ENCODE measurements around the gene GPANK1. TPM values are rescaled to one million over a fixed set of nuclear protein-coding genes. Genes with fewer than 3 reads are reported as not detected.
A peak's percentile ranks its signal among the peaks of the same experiment; 100 is the strongest.

The GPANK1 gene
- total and polyA plus RNA-seq, 5 donors: 16.8 to 24.6 (median 22.2) TPM

DNA sequence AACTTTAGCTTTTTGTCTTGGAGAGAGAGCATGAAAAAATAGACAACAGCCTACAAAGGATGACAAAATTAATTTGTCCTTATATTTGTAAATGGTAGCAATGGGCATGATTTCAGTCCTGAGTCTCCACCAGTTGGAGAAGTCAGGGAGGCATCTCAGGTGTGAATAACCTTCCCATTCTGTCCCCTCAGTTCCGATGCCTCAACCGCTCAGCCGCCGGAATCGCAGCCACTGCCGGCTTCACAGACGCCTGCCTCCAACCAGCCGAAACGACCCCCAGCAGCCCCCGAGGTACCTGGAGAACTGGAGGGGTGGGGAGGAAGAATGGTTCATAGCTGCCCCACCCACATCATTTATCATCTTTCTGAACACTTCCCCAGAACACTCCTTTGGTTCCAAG lies 40.7 kb downstream of the GPANK1 start:
- Histone ChIP-seq H3K4me3 (ENCODE audit: low read length) (no peak overlapping the region), H3K9me3 (ENCODE audit: control insufficient read depth, low read length) (no peaks in the 10 kb centered on the region), H3K27me3 (ENCODE audit: control insufficient read depth, insufficient read depth) (no peaks in the 10 kb centered on the region), H3K4me1 (ENCODE audit: control insufficient read depth, insufficient read depth, low read length) (no peaks in the 10 kb centered on the region), H3K27ac (ENCODE audit: low read length) (no peak overlapping the region)
- intact Hi-C loops (cut with DNase I): no loop called here
- no peak for ATAC-seq
- no peak for DNase-seq
- 91% methylated on average over 10 of the region's 10 CpGs for WGBS

DNA sequence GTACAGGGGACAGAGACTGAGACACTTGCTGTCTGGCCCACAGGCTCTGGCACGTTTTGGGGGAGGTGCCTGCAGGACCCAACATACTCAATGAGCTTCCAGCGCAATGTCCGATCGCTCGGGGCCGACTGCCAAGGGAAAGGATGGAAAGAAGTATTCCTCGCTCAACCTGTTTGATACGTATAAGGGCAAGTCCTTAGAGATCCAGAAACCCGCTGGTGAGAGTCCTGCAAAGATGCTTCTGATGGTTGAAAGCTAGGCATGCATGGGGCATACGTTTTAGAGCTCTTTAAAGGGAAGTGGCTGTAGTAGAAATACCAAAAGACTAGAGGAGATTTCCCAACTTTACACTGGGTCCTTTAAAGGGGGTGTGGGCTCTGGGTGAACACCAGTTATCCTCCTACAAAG lies 42.1 kb downstream of the GPANK1 start:
- intact Hi-C loops (cut with DNase I): no loop called here
- no peaks in the 10 kb centered on the region for H3K27me3 ChIP-seq (ENCODE audit: control insufficient read depth, insufficient read depth)
- H3K9me3 ChIP-seq (ENCODE audit: control insufficient read depth, low read length): no peaks in the 10 kb centered on the region
- WGBS: 47% methylated on average over 10 of the region's 10 CpGs
- no peak overlapping the region for H3K4me3 ChIP-seq (ENCODE audit: low read length)
- no peak for ATAC-seq
- peak in 1 of 3 donors; percentile 60 for DNase-seq
- no peaks in the 10 kb centered on the region for H3K4me1 ChIP-seq (ENCODE audit: control insufficient read depth, insufficient read depth, low read length)
- H3K27ac ChIP-seq (ENCODE audit: low read length): no peak overlapping the region

DNA sequence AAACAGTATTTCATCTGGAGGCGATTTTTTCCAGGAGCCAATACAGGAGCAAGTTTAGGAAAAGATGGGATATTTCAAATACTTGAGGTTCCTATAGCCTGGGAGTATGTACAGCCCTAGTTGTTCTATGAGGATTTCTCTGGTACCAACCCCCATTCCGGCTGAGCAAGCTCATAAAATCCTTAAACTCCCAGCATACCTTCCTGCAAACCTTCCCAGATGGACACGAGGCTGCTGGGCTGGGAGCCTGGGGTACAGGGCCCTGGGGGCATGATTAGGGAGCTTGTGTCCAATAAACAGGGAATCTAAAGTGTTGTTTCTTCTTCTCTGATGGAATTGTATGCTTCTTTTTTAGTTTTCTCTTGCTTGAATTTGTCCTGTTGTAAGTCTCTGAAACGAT lies 42.8 kb downstream of the GPANK1 start:
- no peak for ATAC-seq
- H3K27ac ChIP-seq (ENCODE audit: low read length): no peak overlapping the region

DNA sequence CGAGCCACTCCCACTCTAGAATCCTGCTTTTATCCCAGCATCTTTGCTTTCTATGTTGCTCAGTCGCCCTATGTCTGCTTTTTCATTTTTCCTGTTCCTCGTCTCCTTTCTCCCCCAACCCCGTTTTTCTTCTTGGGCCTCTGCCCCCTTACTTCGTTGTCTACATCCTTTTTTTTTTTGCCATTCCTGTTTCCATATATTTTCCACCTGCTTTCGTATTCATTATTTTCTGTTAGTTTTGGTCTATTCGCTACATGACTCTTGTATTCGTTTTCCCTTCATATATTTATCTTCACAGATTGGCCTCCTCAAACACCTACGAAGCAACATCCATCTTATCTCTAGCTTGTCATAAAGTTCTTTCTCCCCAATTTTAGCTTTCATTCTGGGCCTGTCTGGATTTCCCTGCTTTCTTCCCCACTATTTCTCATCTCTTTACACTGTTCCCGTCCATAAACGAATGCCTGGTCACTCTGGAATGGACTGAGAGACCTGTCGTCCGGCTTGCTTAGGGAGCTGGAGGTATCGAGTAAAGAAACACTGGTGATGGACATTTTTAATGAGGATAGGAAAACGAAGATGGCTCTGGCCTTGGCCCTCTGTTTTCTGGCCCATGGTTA lies 43.4 kb downstream of the GPANK1 start:
- Histone ChIP-seq H3K27ac (ENCODE audit: low read length) (peak overlapping the region; percentile 96), H3K27me3 (ENCODE audit: control insufficient read depth, insufficient read depth) (no peaks in the 10 kb centered on the region), H3K4me1 (ENCODE audit: control insufficient read depth, insufficient read depth, low read length) (no peaks in the 10 kb centered on the region), H3K4me3 (ENCODE audit: low read length) (peak overlapping the region; percentile 83), H3K9me3 (ENCODE audit: control insufficient read depth, low read length) (no peaks in the 10 kb centered on the region)
- intact Hi-C loops (cut with DNase I): no loop called here
- ATAC-seq (no peak), DNase-seq (no peak)
- 8% methylated on average over 15 of the region's 15 CpGs for WGBS

More for the DNA sequence above, 42.8 kb downstream of the GPANK1 start:
- Histone ChIP-seq H3K27me3 (ENCODE audit: control insufficient read depth, insufficient read depth) (no peaks in the 10 kb centered on the region), H3K4me1 (ENCODE audit: control insufficient read depth, insufficient read depth, low read length) (no peaks in the 10 kb centered on the region), H3K4me3 (ENCODE audit: low read length) (peak overlapping the region; percentile 83), H3K9me3 (ENCODE audit: control insufficient read depth, low read length) (no peaks in the 10 kb centered on the region)
- intact Hi-C loops (cut with DNase I): no loop called here
- WGBS: 22% methylated on average over 4 of the region's 4 CpGs
- no peak for DNase-seq

DNA sequence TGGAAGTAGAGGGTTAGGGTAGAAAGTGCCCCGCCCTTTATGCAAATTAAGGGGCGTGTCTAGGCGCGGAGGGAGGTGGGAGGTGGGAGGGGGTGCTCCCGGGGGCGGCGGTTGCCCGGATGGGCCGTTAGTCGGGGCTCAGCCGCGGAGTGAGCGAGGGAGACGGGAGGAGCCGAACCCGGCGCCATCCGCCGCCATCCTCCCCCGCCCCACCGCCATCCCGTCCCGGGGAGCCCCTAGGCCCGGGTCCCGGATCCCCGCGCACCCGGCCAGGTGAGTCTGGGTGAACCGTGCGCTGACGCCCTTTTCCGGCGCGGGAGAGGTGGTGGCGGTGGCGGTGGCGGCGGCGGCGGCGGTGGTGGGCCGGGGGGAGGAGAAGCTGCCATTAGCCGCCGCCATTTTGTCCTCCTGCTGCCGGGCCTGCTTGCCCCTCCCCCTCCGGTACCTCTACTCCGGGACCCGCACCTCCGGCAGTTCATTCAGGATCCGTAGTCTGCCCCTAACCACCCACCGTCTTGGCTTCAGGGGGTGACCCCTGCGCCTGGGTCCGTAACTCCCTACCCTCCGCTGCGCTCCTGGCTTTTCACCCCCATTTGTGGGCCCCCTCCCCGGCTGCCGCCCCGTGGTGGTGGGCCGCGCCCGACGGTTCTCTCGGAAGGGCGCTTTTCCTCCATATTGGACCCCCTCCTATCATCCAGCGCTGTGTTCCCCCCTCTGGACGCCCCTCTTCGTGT lies 44.0 kb downstream of the GPANK1 start, which contains the start of gene PRRC2A:
PRRC2A (plus strand) TSS at position 130 of the 734 bp plus-strand sequence. CDS start 2,075 bp downstream, outside the sequence.
- no peaks in the 10 kb centered on the region for H3K27me3 ChIP-seq (ENCODE audit: control insufficient read depth, insufficient read depth)
- DNase-seq: peak in 2 of 3 donors; percentile 90 to 95
- no peaks in the 10 kb centered on the region for H3K4me1 ChIP-seq (ENCODE audit: control insufficient read depth, insufficient read depth, low read length)
- under 1% methylated on average over 65 of the region's 67 CpGs for WGBS
- H3K27ac ChIP-seq (ENCODE audit: low read length): peak within 1 kb of the TSS; percentile 100
- ATAC-seq: peak; percentile 59 to 69
- H3K9me3 ChIP-seq (ENCODE audit: control insufficient read depth, low read length): no peaks in the 10 kb centered on the region
- intact Hi-C loops (cut with DNase I): no loop called here
- peak within 1 kb of the TSS; percentile 83 for H3K4me3 ChIP-seq (ENCODE audit: low read length)

DNA sequence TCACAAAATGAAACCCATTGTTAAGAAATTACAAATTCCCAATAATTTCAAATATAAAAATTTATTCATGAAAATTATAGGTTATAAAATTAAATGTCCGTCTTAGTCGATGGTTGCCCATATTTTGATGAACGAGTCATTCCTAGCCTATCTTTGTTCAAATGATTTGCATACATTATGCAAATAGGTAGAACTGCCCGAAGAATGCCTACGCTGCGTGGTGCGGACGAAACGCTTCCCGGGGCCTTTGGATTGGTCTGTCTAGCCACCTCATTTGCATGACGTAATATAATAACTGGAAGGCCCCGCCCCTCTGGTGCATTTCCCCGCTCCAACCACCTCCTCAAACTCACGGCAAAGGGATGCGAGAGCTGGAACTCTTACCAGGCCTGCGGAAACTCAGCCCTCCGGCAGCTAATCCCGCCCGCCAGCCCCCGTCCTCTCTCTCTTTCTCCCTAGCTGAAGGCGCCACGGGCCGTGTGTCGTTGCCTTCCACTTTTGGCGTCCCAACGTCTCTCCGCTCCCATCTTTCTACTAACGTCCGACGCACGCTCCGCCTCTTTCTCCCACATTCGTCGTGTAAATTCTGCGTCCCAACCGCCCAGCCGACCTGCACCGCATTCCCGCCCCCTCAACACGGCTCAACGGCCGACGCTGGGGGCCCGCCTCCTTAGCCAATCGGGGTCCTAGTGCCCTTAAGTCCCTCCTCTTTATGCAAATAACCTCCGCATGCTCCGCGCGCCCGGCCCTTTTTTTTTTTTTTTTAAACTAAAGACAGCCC lies 44.8 kb downstream of the GPANK1 start:
- H3K27ac ChIP-seq (ENCODE audit: low read length): peak overlapping the region; percentile 100
- DNase-seq: peak; percentile 98 to 99 (median 99)
- under 1% methylated on average over 50 of the region's 50 CpGs for WGBS
- intact Hi-C loops (cut with DNase I): no loop called here
- peak; percentile 95 to 96 for ATAC-seq
- H3K27me3 ChIP-seq (ENCODE audit: control insufficient read depth, insufficient read depth): no peaks in the 10 kb centered on the region
- H3K4me1 ChIP-seq (ENCODE audit: control insufficient read depth, insufficient read depth, low read length): no peaks in the 10 kb centered on the region
- H3K9me3 ChIP-seq (ENCODE audit: control insufficient read depth, low read length): no peaks in the 10 kb centered on the region
- H3K4me3 ChIP-seq (ENCODE audit: low read length): peak overlapping the region; percentile 49

DNA sequence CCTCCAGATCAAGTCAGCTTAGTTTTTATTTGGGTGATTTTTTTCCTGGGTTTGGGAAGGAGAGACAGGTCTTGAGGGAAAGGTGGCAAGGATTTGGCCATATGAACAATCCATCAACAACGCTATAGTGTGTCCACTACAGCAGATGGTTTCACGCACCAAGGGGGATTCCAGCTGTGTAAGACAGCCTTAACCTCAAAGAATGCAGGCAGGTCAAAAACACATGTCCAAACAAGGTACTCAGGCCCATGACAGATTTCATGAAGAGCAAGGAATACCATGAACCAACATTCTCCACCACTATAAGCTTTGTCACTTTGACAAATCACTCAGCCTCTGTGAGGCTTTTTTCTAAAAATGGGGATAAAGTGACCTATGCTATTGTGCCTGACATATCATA lies 47.8 kb downstream of the GPANK1 start:
- no peak overlapping the region for H3K4me3 ChIP-seq (ENCODE audit: low read length)
- intact Hi-C loops (cut with DNase I): no loop called here
- no peaks in the 10 kb centered on the region for H3K27me3 ChIP-seq (ENCODE audit: control insufficient read depth, insufficient read depth)
- H3K27ac ChIP-seq (ENCODE audit: low read length): no peak overlapping the region
- H3K4me1 ChIP-seq (ENCODE audit: control insufficient read depth, insufficient read depth, low read length): no peaks in the 10 kb centered on the region
- DNase-seq (no peak), ATAC-seq (no peak)
- WGBS: 92% methylated on average over 2 of the region's 2 CpGs
- no peaks in the 10 kb centered on the region for H3K9me3 ChIP-seq (ENCODE audit: control insufficient read depth, low read length)

DNA sequence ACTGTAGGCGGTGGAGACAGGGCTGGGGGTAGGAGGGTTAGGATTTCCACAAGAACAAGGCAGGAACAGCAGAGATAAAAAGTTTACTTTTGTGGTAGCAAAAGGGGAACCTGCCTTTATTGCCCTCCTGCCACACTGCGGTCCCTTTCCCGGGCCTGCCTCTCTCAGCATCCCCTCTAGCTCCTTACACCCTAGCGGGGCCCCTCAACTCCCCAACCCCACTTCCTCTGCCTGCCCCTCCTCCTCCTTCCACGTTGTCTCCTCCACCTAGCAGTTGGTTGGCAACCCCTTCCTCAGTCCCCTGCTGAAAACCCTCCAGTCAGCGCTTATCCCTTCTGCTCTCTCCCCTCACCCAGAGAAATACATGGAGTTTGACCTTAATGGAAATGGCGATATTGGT lies 49.0 kb downstream of the GPANK1 start:
- intact Hi-C loops (cut with DNase I): no loop called here
- no peaks in the 10 kb centered on the region for H3K27me3 ChIP-seq (ENCODE audit: control insufficient read depth, insufficient read depth)
- H3K4me1 ChIP-seq (ENCODE audit: control insufficient read depth, insufficient read depth, low read length): no peaks in the 10 kb centered on the region
- DNase-seq (no peak), ATAC-seq (no peak)
- H3K27ac ChIP-seq (ENCODE audit: low read length): no peak overlapping the region
- peak overlapping the region; percentile 4 for H3K4me3 ChIP-seq (ENCODE audit: low read length)
- H3K9me3 ChIP-seq (ENCODE audit: control insufficient read depth, low read length): no peaks in the 10 kb centered on the region
- WGBS: 53% methylated on average over 7 of the region's 7 CpGs

DNA sequence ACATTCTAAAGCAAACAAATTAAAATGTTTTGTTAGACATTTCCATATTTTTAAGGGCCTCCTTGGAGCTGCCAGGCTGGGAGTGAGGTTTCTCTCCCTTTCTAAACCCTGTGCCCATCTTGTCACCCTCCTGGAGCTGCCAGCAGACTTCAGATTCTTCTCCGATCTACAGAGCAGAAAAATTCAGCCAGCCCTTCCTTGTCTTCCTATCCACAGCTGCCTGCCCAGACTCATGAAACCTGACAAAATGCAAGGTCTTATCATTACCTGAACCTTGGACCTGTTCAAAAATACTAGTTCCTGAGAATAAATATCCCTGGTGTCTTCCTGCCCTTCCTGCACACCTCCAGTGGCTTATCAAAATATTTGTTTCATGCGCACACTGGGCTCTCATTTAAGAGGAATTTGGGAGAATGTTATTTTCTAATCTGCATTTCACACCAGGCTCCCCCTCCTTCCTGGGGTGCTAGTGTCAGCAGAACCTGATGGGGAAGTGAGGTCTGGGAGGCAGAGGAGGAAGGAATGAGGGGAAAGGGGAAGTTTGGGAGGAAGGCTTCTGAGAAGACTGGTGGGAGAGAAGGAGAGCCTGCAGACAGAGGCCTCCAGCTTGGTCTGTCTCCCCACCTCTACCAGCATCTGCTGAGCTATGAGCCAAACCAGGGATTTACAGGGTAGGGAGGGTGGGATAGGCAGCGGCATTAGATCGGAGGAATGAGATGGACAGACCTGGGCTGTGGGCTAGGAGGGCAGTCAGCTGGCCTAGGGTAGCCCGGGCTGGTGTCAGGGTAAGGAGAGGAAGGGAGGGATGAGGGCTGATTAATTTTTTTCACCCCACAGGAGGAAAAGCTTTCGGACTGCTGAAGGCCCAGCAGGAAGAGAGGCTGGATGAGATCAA lies 49.9 kb downstream of the GPANK1 start, which contains the start of gene AIF1:
AIF1 (plus strand) TSS at position 551 of the 895 bp plus-strand sequence; CDS start at position 647, 96 bp downstream.
- intact Hi-C loops (cut with DNase I): no loop called here
- H3K27ac ChIP-seq (ENCODE audit: low read length): no peak within 1 kb of the TSS
- DNase-seq: no peak

DNA sequence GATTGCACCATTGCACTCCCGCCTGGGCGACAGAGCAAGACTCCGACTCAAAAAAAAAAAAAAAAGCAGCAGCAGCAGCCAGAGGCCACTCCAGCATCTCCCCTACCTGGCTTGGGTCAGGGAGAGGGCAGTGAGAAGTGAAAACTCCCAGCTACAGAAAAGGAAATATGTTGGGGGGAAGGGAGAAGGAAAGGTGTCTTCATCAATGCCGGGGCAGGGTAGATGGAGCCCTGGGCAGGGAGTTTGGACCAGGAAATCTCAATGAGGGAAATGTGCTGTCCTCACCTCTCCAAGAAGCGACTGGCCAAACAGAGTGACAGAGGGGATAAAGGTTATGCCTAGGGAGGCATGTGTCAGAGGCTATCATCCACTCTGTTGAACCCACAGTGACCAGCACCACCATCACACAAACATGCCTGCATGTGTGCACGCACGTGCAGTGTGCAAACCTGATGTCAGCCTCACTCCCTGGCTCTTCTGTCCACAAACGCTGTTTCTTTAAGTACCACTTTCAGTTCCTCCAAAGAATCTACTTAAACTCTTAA lies 50.6 kb downstream of the GPANK1 start:
- Histone ChIP-seq H3K4me3 (ENCODE audit: low read length) (no peak overlapping the region), H3K9me3 (ENCODE audit: control insufficient read depth, low read length) (no peaks in the 10 kb centered on the region), H3K4me1 (ENCODE audit: control insufficient read depth, insufficient read depth, low read length) (no peaks in the 10 kb centered on the region), H3K27me3 (ENCODE audit: control insufficient read depth, insufficient read depth) (no peaks in the 10 kb centered on the region), H3K27ac (ENCODE audit: low read length) (no peak overlapping the region)
- no peak for DNase-seq
- intact Hi-C loops (cut with DNase I): no loop called here
- WGBS: 68% methylated on average over 8 of the region's 8 CpGs
- peak in 1 of 2 donors; percentile 49 for ATAC-seq

More for the DNA sequence above, 49.9 kb downstream of the GPANK1 start, which contains the start of gene AIF1:
- H3K9me3 ChIP-seq (ENCODE audit: control insufficient read depth, low read length): no peaks in the 10 kb centered on the region
- ATAC-seq: no peak
- WGBS: 54% methylated on average over 6 of the region's 6 CpGs
- H3K4me1 ChIP-seq (ENCODE audit: control insufficient read depth, insufficient read depth, low read length): no peaks in the 10 kb centered on the region
- H3K4me3 ChIP-seq (ENCODE audit: low read length): peak within 1 kb of the TSS; percentile 4
- no peaks in the 10 kb centered on the region for H3K27me3 ChIP-seq (ENCODE audit: control insufficient read depth, insufficient read depth)
